ENCODE results near the gene PLCB1. TPM values are rescaled to one million over a fixed set of nuclear protein-coding genes. Genes with fewer than 3 reads are reported as not detected.

Gene PLCB1
- total and polyA plus RNA-seq, 10 of the 15 experiments (the other 5 are each of a cell fraction or from before 2014, with no cell fraction given): 0.05 to 5.3 (median 0.17) TPM; not detected in 1

DNA sequence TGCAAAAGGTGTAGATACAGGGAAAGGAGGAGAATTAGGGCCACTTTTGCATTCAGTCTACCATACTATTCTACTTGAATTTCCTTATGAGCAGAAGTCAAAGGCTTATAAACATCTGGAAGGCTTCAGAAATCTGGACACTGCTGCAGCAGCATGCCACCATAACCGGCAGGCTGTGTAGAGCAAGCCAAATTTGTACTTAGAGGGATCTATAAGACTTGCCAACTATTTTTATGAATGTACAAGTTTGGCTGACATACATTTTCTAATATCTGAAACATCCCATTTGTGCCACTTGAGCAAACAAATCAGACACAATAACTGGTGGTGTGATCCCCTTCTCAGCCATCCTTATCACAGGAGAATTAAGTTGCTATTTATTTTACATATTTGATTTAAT is 14.0 kb upstream of the PLCB1 start:
- no peak for DNase-seq (ENCODE audit: low read depth, low spot score)
- H3K4me2 ChIP-seq (ENCODE audit: control insufficient read depth, insufficient read depth): no peak overlapping the region
- H3K79me2 ChIP-seq (ENCODE audit: control insufficient read depth, insufficient read depth, low read length): no peaks in the 10 kb centered on the region
- no peaks in the 10 kb centered on the region for H3K4me1 ChIP-seq (ENCODE audit: control insufficient read depth, insufficient read depth, low read length)
- no peak for ATAC-seq
- CTCF ChIA-PET: interaction anchor here (0.8 kb wide), 1 partner anchor 14 kb away, joined by 3 read pairs; the partner anchor contains the start of gene PLCB1
- H2AFZ ChIP-seq (ENCODE audit: control insufficient read depth, low read depth, low read length): no peak overlapping the region
- SMC1A ChIA-PET (ENCODE audit: uncharacterized antibody, unreplicated experiment): no interaction called here
- H3K9me3 ChIP-seq (replicated peaks; ENCODE audit: control insufficient read depth, insufficient read depth, low read length): no peaks in the 10 kb centered on the region
- intact Hi-C loops (cut with micrococcal nuclease; ENCODE audit: unreplicated experiment): no loop called here
- H3K4me3 ChIP-seq: no peak overlapping the region
- no peak for FAIRE-seq
- no peak overlapping the region for H3K27ac ChIP-seq (ENCODE audit: control insufficient read depth, insufficient read depth)
- no peaks in the 10 kb centered on the region for H3K36me3 ChIP-seq (ENCODE audit: control insufficient read depth in 2 of 2, insufficient read depth in 2 of 2, low read length in 1 of 2)
- POLR2A ChIA-PET: no interaction called here
- RAD21 ChIA-PET (ENCODE audit: unreplicated experiment): no interaction called here
- BruUV-seq (replicated peaks): no TSS peak
- H4K20me1 ChIP-seq (ENCODE audit: control insufficient read depth, insufficient read depth): no peaks in the 10 kb centered on the region
- no peak overlapping the region for H3K9ac ChIP-seq (ENCODE audit: control insufficient read depth, insufficient read depth, low read length)
- H3K27me3 ChIP-seq (replicated peaks in 1 of 2; ENCODE audit: control insufficient read depth in 2 of 2, insufficient read depth in 2 of 2, low read length in 1 of 2): no peaks in the 10 kb centered on the region
- WGBS (ENCODE audit: insufficient coverage, insufficient replicate concordance, low lambda C conversion rate, missing lambda C conversion rate): 38% methylated on average over 1 of the region's 1 CpG
- in situ Hi-C loops (cut with MboI): no loop called here
- TF ChIP-seq NFIC (IDR thresholded peaks at IDR 0.05; ENCODE audit: low read depth, low read length) (no peak), RAD51 (IDR thresholded peaks at IDR 0.05) (no peak), CBX5 (IDR thresholded peaks at IDR 0.05; ENCODE audit: low read depth) (no peak), EZH2 (IDR thresholded peaks at IDR 0.05; ENCODE audit: borderline replicate concordance, control insufficient read depth, low read depth, low read length) (no peak), KDM1A (IDR thresholded peaks at IDR 0.05; ENCODE audit: borderline replicate concordance) (no peak), PAX5 (IDR thresholded peaks at IDR 0.05; ENCODE audit: borderline replicate concordance, low read depth, low read length) (no peak), IKZF2 (IDR thresholded peaks at IDR 0.05) (no peak)
- TF ChIP-seq, protein P1, sequence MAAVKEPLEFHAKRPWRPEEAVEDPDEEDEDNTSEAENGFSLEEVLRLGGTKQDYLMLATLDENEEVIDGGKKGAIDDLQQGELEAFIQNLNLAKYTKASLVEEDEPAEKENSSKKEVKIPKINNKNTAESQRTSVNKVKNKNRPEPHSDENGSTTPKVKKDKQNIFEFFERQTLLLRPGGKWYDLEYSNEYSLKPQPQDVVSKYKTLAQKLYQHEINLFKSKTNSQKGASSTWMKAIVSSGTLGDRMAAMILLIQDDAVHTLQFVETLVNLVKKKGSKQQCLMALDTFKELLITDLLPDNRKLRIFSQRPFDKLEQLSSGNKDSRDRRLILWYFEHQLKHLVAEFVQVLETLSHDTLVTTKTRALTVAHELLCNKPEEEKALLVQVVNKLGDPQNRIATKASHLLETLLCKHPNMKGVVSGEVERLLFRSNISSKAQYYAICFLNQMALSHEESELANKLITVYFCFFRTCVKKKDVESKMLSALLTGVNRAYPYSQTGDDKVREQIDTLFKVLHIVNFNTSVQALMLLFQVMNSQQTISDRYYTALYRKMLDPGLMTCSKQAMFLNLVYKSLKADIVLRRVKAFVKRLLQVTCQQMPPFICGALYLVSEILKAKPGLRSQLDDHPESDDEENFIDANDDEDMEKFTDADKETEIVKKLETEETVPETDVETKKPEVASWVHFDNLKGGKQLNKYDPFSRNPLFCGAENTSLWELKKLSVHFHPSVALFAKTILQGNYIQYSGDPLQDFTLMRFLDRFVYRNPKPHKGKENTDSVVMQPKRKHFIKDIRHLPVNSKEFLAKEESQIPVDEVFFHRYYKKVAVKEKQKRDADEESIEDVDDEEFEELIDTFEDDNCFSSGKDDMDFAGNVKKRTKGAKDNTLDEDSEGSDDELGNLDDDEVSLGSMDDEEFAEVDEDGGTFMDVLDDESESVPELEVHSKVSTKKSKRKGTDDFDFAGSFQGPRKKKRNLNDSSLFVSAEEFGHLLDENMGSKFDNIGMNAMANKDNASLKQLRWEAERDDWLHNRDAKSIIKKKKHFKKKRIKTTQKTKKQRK (IDR thresholded peaks at IDR 0.05; ENCODE audit: low read depth, low read length): no peak
- TF ChIP-seq, protein P2, sequence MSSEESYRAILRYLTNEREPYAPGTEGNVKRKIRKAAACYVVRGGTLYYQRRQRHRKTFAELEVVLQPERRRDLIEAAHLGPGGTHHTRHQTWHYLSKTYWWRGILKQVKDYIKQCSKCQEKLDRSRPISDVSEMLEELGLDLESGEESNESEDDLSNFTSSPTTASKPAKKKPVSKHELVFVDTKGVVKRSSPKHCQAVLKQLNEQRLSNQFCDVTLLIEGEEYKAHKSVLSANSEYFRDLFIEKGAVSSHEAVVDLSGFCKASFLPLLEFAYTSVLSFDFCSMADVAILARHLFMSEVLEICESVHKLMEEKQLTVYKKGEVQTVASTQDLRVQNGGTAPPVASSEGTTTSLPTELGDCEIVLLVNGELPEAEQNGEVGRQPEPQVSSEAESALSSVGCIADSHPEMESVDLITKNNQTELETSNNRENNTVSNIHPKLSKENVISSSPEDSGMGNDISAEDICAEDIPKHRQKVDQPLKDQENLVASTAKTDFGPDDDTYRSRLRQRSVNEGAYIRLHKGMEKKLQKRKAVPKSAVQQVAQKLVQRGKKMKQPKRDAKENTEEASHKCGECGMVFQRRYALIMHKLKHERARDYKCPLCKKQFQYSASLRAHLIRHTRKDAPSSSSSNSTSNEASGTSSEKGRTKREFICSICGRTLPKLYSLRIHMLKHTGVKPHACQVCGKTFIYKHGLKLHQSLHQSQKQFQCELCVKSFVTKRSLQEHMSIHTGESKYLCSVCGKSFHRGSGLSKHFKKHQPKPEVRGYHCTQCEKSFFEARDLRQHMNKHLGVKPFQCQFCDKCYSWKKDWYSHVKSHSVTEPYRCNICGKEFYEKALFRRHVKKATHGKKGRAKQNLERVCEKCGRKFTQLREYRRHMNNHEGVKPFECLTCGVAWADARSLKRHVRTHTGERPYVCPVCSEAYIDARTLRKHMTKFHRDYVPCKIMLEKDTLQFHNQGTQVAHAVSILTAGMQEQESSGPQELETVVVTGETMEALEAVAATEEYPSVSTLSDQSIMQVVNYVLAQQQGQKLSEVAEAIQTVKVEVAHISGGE (CRISPR knock-in tag; IDR thresholded peaks at IDR 0.05): no peak
- TF ChIP-seq, protein P3, sequence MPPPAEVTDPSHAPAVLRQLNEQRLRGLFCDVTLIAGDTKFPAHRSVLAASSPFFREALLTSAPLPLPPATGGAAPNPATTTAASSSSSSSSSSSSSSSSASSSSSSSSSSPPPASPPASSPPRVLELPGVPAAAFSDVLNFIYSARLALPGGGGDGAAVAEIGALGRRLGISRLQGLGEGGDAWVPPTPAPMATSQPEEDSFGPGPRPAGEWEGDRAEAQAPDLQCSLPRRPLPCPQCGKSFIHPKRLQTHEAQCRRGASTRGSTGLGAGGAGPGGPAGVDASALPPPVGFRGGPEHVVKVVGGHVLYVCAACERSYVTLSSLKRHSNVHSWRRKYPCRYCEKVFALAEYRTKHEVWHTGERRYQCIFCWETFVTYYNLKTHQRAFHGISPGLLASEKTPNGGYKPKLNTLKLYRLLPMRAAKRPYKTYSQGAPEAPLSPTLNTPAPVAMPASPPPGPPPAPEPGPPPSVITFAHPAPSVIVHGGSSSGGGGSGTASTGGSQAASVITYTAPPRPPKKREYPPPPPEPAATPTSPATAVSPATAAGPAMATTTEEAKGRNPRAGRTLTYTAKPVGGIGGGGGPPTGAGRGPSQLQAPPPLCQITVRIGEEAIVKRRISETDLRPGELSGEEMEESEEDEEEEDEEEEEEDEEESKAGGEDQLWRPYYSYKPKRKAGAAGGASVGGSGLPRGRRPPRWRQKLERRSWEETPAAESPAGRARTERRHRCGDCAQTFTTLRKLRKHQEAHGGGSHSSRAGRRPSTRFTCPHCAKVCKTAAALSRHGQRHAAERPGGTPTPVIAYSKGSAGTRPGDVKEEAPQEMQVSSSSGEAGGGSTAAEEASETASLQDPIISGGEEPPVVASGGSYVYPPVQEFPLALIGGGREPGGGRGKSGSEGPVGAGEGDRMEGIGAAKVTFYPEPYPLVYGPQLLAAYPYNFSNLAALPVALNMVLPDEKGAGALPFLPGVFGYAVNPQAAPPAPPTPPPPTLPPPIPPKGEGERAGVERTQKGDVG (CRISPR knock-in tag; IDR thresholded peaks at IDR 0.05): no peak
